CD4-positive, alpha-beta T cell treated with Interleukin-15 for 4 hours (primary cell): Measurements from ENCODE around the gene NEAT1.

ENCODE experiments used
- DNase-seq: peaks from one replicate; pipeline ENCODE4 v3.0.0-alpha.2; 2020; ENCODE audit warnings: low spot score

The NEAT1 gene

GRCh38 chr11:65389294-65389980, 33.2 kb upstream of the NEAT1 start:
- DNase-seq: no peak

GRCh38 chr11:65390099-65390941, 32.3 kb upstream of the NEAT1 start:
- DNase-seq: no peak

- no peak for DNase-seq
These were observed 31.6 kb upstream of the NEAT1 start for GRCh38 chr11:65390996-65391395.

- no peak for DNase-seq
These were observed 30.3 kb upstream of the NEAT1 start for GRCh38 chr11:65392186-65392829.

- no peak for DNase-seq
These were observed 29.7 kb upstream of the NEAT1 start for GRCh38 chr11:65392899-65393298.

- DNase-seq: no peak
These were observed 29.0 kb upstream of the NEAT1 start for GRCh38 chr11:65393513-65394079.

- no peak for DNase-seq
These were observed 28.5 kb upstream of the NEAT1 start for GRCh38 chr11:65394125-65394536.

- DNase-seq: no peak
These were observed 26.6 kb upstream of the NEAT1 start for GRCh38 chr11:65395961-65396530.

- no peak for DNase-seq
These were observed 25.5 kb upstream of the NEAT1 start for GRCh38 chr11:65396769-65397745.

GRCh38 chr11:65398362-65398910, 24.2 kb upstream of the NEAT1 start:
- no peak for DNase-seq

- no peak for DNase-seq
These were observed 23.3 kb upstream of the NEAT1 start for GRCh38 chr11:65399249-65399648.

- DNase-seq: no peak
These were observed 22.8 kb upstream of the NEAT1 start for GRCh38 chr11:65399845-65400244.

GRCh38 chr11:65400307-65401072, 22.1 kb upstream of the NEAT1 start:
- no peak for DNase-seq

GRCh38 chr11:65401073-65401802, 21.4 kb upstream of the NEAT1 start:
- no peak for DNase-seq

- DNase-seq: no peak
These were observed 20.8 kb upstream of the NEAT1 start for GRCh38 chr11:65401803-65402248.

GRCh38 chr11:65402790-65403189, 19.8 kb upstream of the NEAT1 start:
- no peak for DNase-seq

- no peak for DNase-seq
These were observed 18.9 kb upstream of the NEAT1 start for GRCh38 chr11:65403607-65404121.

- no peak for DNase-seq
These were observed 18.4 kb upstream of the NEAT1 start for GRCh38 chr11:65404210-65404609.
